ENCODE data around the gene ADTRP. TPM values are rescaled to one million over a fixed set of nuclear protein-coding genes. Genes with fewer than 3 reads are reported as not detected.

Gene ADTRP
- total and polyA plus RNA-seq, 10 donors = 1.00 to 7.4 (median 2.0) TPM

DNA sequence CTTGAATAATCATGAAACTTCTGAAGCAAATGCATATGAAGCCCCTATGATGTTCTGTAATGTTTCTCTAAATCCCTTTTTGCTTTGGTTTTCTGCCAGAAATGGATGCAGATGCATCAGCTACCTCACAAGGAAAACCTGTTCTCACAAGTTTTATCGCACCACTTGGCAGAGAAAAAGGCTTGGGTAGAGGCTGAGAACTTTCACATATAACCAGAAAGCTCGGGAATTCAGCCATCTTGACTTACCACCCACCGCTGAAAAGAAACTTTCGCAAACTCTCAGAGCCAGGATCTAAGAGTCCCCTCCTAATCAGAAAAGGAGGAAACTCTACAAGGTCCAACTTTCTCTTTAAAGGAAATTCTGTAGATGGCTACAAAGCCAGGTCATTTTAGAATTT, 36.2 kb upstream of the ADTRP start:
- Histone ChIP-seq H3K36me3 (no peaks in the 10 kb centered on the region), H3K27ac (no peak overlapping the region), H3K4me1 (peaks cover 0 to 16% (median 6%) of the 10 kb centered on the region in 6 donors), H3K9me3 (no peaks in the 10 kb centered on the region), H3K27me3 (replicated peaks in 1 of 7) (no peaks in the 10 kb centered on the region), H3K4me3 (no peak overlapping the region)
- no peak for DNase-seq
- 87 to 94% (median 91%) methylated on average over 4 of the region's 4 CpGs for WGBS, 5 donors
- intact Hi-C loops (cut with DNase I; ENCODE audit: low total_unique reads) = no loop called here
- TF ChIP-seq, protein P1, sequence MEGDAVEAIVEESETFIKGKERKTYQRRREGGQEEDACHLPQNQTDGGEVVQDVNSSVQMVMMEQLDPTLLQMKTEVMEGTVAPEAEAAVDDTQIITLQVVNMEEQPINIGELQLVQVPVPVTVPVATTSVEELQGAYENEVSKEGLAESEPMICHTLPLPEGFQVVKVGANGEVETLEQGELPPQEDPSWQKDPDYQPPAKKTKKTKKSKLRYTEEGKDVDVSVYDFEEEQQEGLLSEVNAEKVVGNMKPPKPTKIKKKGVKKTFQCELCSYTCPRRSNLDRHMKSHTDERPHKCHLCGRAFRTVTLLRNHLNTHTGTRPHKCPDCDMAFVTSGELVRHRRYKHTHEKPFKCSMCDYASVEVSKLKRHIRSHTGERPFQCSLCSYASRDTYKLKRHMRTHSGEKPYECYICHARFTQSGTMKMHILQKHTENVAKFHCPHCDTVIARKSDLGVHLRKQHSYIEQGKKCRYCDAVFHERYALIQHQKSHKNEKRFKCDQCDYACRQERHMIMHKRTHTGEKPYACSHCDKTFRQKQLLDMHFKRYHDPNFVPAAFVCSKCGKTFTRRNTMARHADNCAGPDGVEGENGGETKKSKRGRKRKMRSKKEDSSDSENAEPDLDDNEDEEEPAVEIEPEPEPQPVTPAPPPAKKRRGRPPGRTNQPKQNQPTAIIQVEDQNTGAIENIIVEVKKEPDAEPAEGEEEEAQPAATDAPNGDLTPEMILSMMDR (IDR thresholded peaks at IDR 0.05 in 8 of 11, conservative IDR thresholded peaks at IDR 0.05 in 3 of 11) = no peak
- TF ChIP-seq POLR2AphosphoS5 (IDR thresholded peaks at IDR 0.05) (no peak), POLR2A (IDR thresholded peaks at IDR 0.05) (no peak)

DNA sequence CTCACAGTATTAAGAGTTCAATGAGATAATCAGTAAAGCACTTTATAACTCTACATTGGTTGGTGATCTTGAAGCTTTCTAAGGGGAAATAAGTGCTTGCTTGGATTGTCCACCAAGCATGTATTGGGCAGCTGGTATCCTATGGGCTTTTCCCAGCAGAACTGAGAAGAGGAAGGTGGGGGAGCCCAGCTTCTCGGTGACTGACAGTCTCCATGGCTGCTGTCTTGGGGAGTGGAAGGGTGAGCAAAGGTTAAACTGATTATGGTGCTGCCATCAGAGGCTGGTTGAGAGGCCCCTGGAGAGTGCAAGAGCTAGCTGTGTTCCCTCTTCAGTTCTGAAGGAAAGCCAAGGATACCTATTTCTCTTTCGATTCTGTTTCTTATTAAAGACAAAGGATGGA, 35.5 kb upstream of the ADTRP start:
- Histone ChIP-seq H3K4me1 (peaks cover 0 to 23% (median 6%) of the 10 kb centered on the region in 6 donors), H3K36me3 (no peaks in the 10 kb centered on the region), H3K27ac (no peak overlapping the region), H3K27me3 (replicated peaks in 1 of 7) (no peaks in the 10 kb centered on the region), H3K9me3 (no peaks in the 10 kb centered on the region), H3K4me3 (no peak overlapping the region)
- WGBS, 5 donors = 80 to 98% (median 84%) methylated on average over 2 of the region's 2 CpGs
- TF ChIP-seq POLR2AphosphoS5 (IDR thresholded peaks at IDR 0.05) (no peak), POLR2A (IDR thresholded peaks at IDR 0.05) (no peak)
- TF ChIP-seq, protein P1 (IDR thresholded peaks at IDR 0.05 in 8 of 11, conservative IDR thresholded peaks at IDR 0.05 in 3 of 11) = no peak
- DNase-seq = no peak
- intact Hi-C loops (cut with DNase I; ENCODE audit: low total_unique reads) = no loop called here

DNA sequence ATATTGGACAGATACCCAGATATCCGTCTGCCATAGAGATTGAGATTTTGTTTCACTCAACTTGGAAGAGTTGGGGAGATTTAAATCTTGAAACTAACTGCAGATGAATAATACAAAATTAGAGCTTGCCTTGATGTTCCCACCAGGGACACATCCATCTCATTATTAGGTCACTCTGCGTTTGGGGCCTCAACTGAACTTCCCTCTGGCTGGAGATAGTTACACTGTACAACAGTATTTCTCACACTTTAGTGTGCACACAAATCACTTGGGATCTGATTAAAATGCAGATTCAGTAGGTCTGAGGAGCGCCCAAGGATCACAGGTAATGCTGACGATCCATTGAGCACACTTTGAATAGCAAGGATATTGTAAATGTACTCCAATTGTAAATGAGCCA, 35.0 kb upstream of the ADTRP start:
- 92 to 95% (median 94%) methylated on average over 4 of the region's 4 CpGs for WGBS, 5 donors
- Histone ChIP-seq H3K27me3 (replicated peaks in 1 of 7) (no peaks in the 10 kb centered on the region), H3K4me1 (peaks cover 0 to 25% (median 6%) of the 10 kb centered on the region in 6 donors), H3K27ac (no peak overlapping the region), H3K4me3 (no peak overlapping the region), H3K36me3 (no peaks in the 10 kb centered on the region), H3K9me3 (no peaks in the 10 kb centered on the region)
- intact Hi-C loops (cut with DNase I; ENCODE audit: low total_unique reads) = no loop called here
- DNase-seq = no peak
- TF ChIP-seq, protein P1 (IDR thresholded peaks at IDR 0.05 in 8 of 11, conservative IDR thresholded peaks at IDR 0.05 in 3 of 11) = no peak
- TF ChIP-seq POLR2A (IDR thresholded peaks at IDR 0.05) = no peak
- no peak for TF ChIP-seq POLR2AphosphoS5 (IDR thresholded peaks at IDR 0.05)

DNA sequence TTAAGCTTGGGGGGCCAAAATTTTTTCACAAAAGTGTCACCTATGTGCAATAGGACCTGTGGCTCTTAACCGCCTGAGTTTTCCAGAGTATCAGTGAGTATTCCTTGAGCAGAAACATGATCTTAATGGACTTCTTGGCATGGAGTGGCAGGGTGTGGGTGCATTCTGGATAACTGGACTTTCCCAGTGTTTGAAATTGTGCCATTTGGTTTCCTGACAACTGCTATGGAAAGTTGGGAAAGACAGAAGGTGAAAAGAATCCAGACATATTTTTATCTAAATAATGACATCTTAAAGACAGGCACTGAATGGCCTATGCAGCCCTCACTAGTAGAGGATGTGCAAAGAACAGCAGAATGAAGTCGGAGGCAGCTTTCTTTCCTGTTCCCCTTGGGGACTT, 34.3 kb upstream of the ADTRP start:
- Histone ChIP-seq H3K9me3 (no peaks in the 10 kb centered on the region), H3K27me3 (replicated peaks in 1 of 7) (no peaks in the 10 kb centered on the region), H3K4me3 (no peak overlapping the region), H3K36me3 (no peaks in the 10 kb centered on the region), H3K27ac (no peak overlapping the region), H3K4me1 (peaks cover 0 to 25% (median 6%) of the 10 kb centered on the region in 6 donors)
- WGBS, 5 donors = 77 to 80% (median 80%) methylated on average over 2 of the region's 2 CpGs
- TF ChIP-seq, protein P1 (IDR thresholded peaks at IDR 0.05 in 8 of 11, conservative IDR thresholded peaks at IDR 0.05 in 3 of 11) = no peak
- TF ChIP-seq POLR2A (IDR thresholded peaks at IDR 0.05) = no peak
- TF ChIP-seq POLR2AphosphoS5 (IDR thresholded peaks at IDR 0.05) = no peak
- intact Hi-C loops (cut with DNase I; ENCODE audit: low total_unique reads) = no loop called here
- DNase-seq = no peak
